Lower lobe of right lung (tissue), 2 donors: ENCODE results near the gene MATN4. TPM values are rescaled to one million over a fixed set of nuclear protein-coding genes. Genes with fewer than 3 reads are reported as not detected.

ENCODE experiments used
- ATAC-seq, 2 donors: fragments of 200-7000 bp; cut with Tn5 transposase; one replicate each; pipeline ENCODE4 v1.9.1; 2020 to 2022; ENCODE audit warnings: mild to moderate bottlenecking in 2 of 2, moderate library complexity in 2 of 2
- DNase-seq: peaks from one replicate; pipeline ENCODE4 v3.0.0-alpha.2; 2020
- H3K27ac ChIP-seq: fragments of 200-600 bp; one replicate; pipeline ENCODE4 v1.8.0; 2022
- H3K27me3 ChIP-seq: fragments of 200-600 bp; one replicate; pipeline ENCODE4 v1.8.0; 2022; ENCODE audit warnings: low read depth
- H3K36me3 ChIP-seq: fragments of 200-600 bp; one replicate; pipeline ENCODE4 v1.8.0; 2022; ENCODE audit warnings: mild to moderate bottlenecking
- H3K4me1 ChIP-seq: fragments of 200-600 bp; one replicate; pipeline ENCODE4 v1.8.0; 2022
- H3K4me3 ChIP-seq: fragments of 200-600 bp; one replicate; pipeline ENCODE4 v1.8.0; 2022; ENCODE audit warnings: mild to moderate bottlenecking
- H3K9me3 ChIP-seq: fragments of 200-600 bp; one replicate; pipeline ENCODE4 v1.8.0; 2022
- intact Hi-C: fragments of 100-400 bp; cut with DNase I; formaldehyde crosslinking; loops from one replicate; pipeline ENCODE4 v1.11.0; 2022
- total RNA-seq: library from RNA; stranded (reverse); fragmentation: NEBNext Ultra II Directional; extraction: Animal tissue kit (Norgen Biotek cat#: 25700); gene quantifications from one replicate; pipeline ENCODE4 v1.2.1, GENCODE V29; 2021
- TF ChIP-seq, protein P1 (sequence below): fragments of 200-600 bp; IDR thresholded peaks from one replicate; pipeline ENCODE4 v1.8.0; 2022; ENCODE audit warnings: antibody characterized with exemption, mild to moderate bottlenecking
- donor health status: DM: no; HTN: yes; CAD: no; lungs with severe emphysema.

MATN4 gene
- total RNA-seq, 1 donor from 2014 or later: not detected

GRCh38 chr20:45346291-45346718 is 38.2 kb upstream of the MATN4 start:
- DNase-seq (no peak), ATAC-seq (no peak)
- peak overlapping the region; percentile 82 for H3K4me3 ChIP-seq
- H3K4me1 ChIP-seq: peaks cover 72% of the 10 kb centered on the region
- H3K9me3 ChIP-seq: no peaks in the 10 kb centered on the region
- H3K27ac ChIP-seq: peak overlapping the region; percentile 93
- peaks cover 5% of the 10 kb centered on the region for H3K36me3 ChIP-seq
- TF ChIP-seq, protein P1, sequence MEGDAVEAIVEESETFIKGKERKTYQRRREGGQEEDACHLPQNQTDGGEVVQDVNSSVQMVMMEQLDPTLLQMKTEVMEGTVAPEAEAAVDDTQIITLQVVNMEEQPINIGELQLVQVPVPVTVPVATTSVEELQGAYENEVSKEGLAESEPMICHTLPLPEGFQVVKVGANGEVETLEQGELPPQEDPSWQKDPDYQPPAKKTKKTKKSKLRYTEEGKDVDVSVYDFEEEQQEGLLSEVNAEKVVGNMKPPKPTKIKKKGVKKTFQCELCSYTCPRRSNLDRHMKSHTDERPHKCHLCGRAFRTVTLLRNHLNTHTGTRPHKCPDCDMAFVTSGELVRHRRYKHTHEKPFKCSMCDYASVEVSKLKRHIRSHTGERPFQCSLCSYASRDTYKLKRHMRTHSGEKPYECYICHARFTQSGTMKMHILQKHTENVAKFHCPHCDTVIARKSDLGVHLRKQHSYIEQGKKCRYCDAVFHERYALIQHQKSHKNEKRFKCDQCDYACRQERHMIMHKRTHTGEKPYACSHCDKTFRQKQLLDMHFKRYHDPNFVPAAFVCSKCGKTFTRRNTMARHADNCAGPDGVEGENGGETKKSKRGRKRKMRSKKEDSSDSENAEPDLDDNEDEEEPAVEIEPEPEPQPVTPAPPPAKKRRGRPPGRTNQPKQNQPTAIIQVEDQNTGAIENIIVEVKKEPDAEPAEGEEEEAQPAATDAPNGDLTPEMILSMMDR: no peak
- intact Hi-C loops: no loop called here
- H3K27me3 ChIP-seq: no peaks in the 10 kb centered on the region

DNA sequence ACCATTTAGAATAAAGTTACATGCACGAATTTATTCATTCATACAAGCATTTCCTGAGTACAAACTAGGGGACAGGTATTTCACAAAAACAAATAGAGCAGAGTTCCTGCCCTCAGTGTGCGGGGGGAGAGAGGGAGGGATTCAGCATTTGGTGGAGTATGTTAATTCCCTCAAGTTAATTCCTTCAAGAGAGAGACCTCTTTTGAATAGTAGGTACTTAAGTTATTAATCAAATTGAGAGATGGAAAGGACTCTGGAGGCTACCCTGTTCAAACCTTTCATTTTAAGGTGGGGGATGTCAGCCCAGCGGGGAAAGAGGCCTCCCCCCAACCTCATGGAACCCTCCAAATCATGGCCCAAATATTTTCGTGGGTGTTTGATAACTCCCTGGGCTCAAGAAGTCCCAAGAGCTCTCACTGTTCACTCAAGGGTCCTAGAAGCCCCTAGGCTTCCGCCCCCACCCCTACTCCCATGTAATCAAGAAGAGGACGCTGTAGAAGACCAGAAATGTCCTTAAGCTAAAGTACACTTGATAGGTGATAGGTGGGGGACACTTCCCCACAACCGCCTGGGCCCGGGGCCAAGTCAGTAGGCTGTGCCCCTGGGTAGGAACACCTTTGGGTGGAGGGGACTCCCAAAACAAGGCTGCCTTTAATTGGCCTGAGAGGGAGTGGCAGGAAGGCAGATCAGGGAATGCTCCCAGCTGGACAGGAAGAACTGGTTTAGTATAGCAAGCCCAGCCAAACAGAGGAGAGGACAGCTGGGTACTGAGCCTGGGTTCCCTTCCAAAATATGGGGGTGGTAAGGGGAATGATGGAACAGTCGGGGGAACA is 37.2 kb upstream of the MATN4 start:
- TF ChIP-seq, protein P1: no peak
- intact Hi-C loops: no loop called here
- peak; percentile 58 to 75 for ATAC-seq
- Histone ChIP-seq H3K4me3 (peak overlapping the region; percentile 82), H3K9me3 (no peaks in the 10 kb centered on the region), H3K4me1 (peaks cover 82% of the 10 kb centered on the region), H3K27me3 (no peaks in the 10 kb centered on the region), H3K36me3 (peaks cover 15% of the 10 kb centered on the region), H3K27ac (peak overlapping the region; percentile 93)
- DNase-seq: peak; percentile 91

DNA sequence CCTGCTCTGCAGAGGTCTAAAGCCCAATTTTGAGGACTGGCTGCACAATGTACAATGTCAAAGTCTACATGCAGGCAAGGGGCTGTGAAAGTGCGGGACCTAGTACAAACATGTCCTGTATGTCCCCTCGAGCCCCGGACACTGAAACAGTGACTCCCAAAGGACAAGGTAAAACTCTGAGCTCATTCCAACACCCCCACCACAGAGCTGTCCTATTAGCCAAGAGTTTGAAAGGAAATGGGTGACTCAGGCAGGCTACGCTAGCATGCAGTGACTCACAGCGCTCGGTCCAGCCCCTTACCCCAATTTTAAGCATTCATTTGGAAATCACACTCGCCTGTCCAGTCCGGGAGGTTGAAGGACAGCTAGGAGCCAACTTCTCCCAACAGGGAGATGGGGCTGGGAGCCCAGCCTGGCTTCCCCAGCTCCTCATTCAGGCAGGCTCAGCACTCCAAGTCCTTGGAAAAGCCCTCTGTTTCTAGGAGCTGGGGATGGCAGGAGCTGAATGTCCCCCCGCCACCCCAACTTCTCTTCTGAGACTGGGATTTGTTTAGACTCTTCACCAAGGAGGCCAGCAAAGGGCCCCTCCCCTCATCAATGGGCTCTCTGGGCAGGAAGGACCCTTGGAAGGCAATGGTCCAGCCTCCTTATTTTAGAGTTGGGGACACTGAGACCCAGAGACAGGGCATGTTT is 36.2 kb upstream of the MATN4 start:
- H3K27me3 ChIP-seq: no peaks in the 10 kb centered on the region
- intact Hi-C loops: no loop called here
- DNase-seq (no peak), ATAC-seq (peak; percentile 29 to 35)
- peak overlapping the region; percentile 82 for H3K4me3 ChIP-seq
- peaks cover 24% of the 10 kb centered on the region for H3K36me3 ChIP-seq
- TF ChIP-seq, protein P1: no peak
- H3K9me3 ChIP-seq: no peaks in the 10 kb centered on the region
- peak overlapping the region; percentile 93 for H3K27ac ChIP-seq
- H3K4me1 ChIP-seq: peaks cover 90% of the 10 kb centered on the region

- TF ChIP-seq, protein P1: no peak
- Histone ChIP-seq H3K36me3 (peaks cover 26% of the 10 kb centered on the region), H3K4me3 (peak overlapping the region; percentile 82), H3K27ac (peak overlapping the region; percentile 93), H3K9me3 (no peaks in the 10 kb centered on the region), H3K4me1 (peaks cover 91% of the 10 kb centered on the region), H3K27me3 (no peaks in the 10 kb centered on the region)
- DNase-seq (no peak), ATAC-seq (no peak)
- intact Hi-C loops: no loop called here
These were observed 35.6 kb upstream of the MATN4 start for GRCh38 chr20:45343532-45344167.

DNA sequence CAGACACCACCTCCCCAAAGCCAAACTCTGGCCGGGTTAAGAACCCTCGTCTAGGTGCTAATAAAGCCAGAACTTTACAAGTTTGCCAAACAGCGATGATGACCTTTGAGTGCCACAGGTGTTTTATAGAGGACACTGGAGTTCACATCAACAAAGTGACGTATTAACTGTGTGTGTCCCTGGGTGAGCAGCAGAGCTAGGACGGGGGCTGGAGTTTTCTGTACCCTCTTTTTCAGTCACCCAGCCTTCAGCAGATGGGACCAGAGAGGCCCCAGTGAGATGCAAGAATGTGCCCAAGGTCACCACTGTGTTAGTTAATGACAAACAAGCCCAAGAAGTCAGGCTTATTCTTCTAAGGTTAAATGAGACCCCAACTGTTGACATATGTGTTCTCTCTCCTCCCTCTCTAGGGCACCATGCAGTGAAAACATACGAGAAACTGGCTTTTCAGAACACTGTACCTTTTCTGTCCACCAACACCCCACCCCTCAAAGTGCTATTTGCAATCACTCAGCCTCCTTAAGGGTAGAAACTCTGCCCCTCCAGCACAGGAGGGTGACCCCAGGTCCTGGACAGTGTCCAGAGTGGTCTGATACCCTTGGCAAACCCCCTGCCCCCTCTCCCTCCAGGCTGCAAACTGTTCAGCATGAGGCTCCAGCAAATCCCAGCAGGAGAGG is 34.9 kb upstream of the MATN4 start:
- peak; percentile 70 for DNase-seq
- Histone ChIP-seq H3K27me3 (no peaks in the 10 kb centered on the region), H3K9me3 (no peaks in the 10 kb centered on the region), H3K36me3 (peaks cover 28% of the 10 kb centered on the region), H3K4me1 (peaks cover 94% of the 10 kb centered on the region), H3K27ac (peak overlapping the region; percentile 93), H3K4me3 (peak overlapping the region; percentile 82)
- intact Hi-C loops: no loop called here
- peak; percentile 3 to 6 for ATAC-seq
- TF ChIP-seq, protein P1: no peak
